Measurements from ENCODE around the gene NSF. TPM values are rescaled to one million over a fixed set of nuclear protein-coding genes. Genes with fewer than 3 reads are reported as not detected.
"Not testable (repeated sequence)": the region's sequence is repeated elsewhere in the genome, so short reads cannot be mapped to it uniquely, and the experiment has no call there.

NSF gene
- total RNA-seq, 4 donors from 2014 or later: 28.9 to 61.9 (median 45.7) TPM

GRCh38 chr17:46647251-46647650, 56.8 kb downstream of the NSF start:
- DNase-seq; H3K27ac ChIP-seq; H3K27me3 ChIP-seq; H3K4me1 ChIP-seq; H3K9me3 ChIP-seq; H3K4me3 ChIP-seq (replicated peaks in 1 of 3); H3K36me3 ChIP-seq; intact Hi-C loops (cut with DNase I): not testable (repeated sequence)
- no CpG with 5 or more reads among the region's 2 CpGs for WGBS, 2 donors

- H3K27me3 ChIP-seq; H3K27ac ChIP-seq; H3K9me3 ChIP-seq; DNase-seq; H3K36me3 ChIP-seq; intact Hi-C loops (cut with DNase I); H3K4me1 ChIP-seq; H3K4me3 ChIP-seq (replicated peaks in 1 of 3): not testable (repeated sequence)
- no CpG with 5 or more reads among the region's 2 CpGs for WGBS, 2 donors
These were observed 57.3 kb downstream of the NSF start for GRCh38 chr17:46647688-46648278.

- H3K4me3 ChIP-seq (replicated peaks in 1 of 3); H3K27ac ChIP-seq; H3K27me3 ChIP-seq; H3K4me1 ChIP-seq; intact Hi-C loops (cut with DNase I); H3K36me3 ChIP-seq; H3K9me3 ChIP-seq; DNase-seq: not testable (repeated sequence)
- WGBS, 2 donors: 95 to 98% methylated on average over 7 of the region's 7 CpGs
These were observed 58.8 kb downstream of the NSF start for GRCh38 chr17:46649246-46649645.

DNA sequence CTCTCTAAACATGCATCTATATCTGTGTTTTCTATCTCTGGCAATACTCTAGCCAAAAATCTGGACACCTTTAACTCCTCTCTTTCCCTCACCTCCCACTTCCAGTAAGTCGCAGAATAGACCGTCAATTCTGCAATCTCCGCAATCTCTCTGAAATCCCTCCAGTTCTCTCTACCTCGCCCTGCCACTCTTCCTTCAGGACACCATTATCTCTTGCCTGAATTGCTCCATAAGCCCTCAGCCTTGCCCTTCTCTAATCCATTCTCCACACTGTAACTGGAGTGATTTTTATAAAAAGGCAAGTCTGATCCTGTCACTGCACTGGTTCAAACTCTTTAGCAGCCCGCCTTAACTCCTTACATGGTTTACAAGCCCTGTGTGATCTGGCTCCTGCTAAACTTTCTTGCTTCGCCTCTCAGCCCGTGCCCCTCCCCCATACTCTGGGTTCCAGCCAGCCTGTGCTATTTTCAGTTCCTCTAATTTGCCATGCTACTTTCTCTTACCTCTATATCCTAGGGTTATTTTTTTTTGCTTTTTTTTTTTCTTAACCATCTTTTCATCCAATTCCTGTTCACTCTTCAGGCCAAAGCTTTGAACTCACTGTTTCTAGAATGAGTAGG, 61.7 kb downstream of the NSF start:
- H3K36me3 ChIP-seq; H3K27me3 ChIP-seq; H3K4me3 ChIP-seq (replicated peaks in 1 of 3); H3K27ac ChIP-seq; H3K4me1 ChIP-seq; DNase-seq; H3K9me3 ChIP-seq; intact Hi-C loops (cut with DNase I): not testable (repeated sequence)
- no CpG with 5 or more reads among the region's 7 CpGs for WGBS, 2 donors

DNA sequence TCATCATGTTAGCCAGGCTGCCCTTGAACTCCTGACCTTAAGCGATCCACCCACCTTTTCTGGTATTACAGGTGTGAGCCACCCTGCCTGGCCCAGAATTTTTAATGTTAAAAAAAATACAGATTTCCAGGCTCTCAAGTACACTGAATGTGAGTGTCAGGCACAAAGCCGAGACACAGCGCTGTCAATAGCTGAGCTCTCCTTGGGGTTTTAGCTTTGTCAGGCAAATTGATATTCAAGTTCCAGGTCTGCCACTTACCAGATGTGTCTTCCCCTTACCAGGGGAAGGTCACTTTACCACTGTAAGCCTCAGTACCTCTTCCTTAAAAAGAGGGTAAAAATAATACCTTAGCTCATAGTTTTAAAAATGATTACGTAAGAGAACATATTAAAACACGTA, 67.8 kb downstream of the NSF start:
- DNase-seq; intact Hi-C loops (cut with DNase I); H3K36me3 ChIP-seq; H3K4me3 ChIP-seq (replicated peaks in 1 of 3); H3K4me1 ChIP-seq; H3K27me3 ChIP-seq; H3K9me3 ChIP-seq; H3K27ac ChIP-seq: not testable (repeated sequence)
- WGBS, 2 donors: no CpG with 5 or more reads among the region's 5 CpGs

DNA sequence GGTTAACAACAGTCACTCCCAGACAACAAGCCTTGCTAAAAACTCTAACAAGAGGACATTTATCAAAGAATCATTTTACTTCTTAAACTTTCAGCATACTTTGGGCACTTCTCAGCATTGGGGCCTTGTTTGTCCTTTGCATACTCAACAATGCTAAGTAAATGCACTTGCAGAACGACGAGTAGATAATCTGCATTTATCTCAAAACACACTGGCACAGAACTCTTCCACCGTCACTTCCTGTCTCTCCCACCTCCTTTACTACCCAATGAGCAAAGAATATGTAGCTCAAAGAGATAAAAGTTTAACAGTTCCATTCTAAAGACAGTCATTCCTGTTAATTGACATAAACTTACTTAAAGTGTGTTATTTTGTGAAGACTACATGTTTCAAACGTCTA, 69.2 kb downstream of the NSF start:
- H3K27ac ChIP-seq; H3K4me1 ChIP-seq; intact Hi-C loops (cut with DNase I); H3K4me3 ChIP-seq (replicated peaks in 1 of 3); H3K27me3 ChIP-seq; H3K36me3 ChIP-seq; H3K9me3 ChIP-seq; DNase-seq: not testable (repeated sequence)
- WGBS, 2 donors: 83% methylated on average over 2 of the region's 4 CpGs; no CpG with 5 or more reads in 1 of the 2 donors

DNA sequence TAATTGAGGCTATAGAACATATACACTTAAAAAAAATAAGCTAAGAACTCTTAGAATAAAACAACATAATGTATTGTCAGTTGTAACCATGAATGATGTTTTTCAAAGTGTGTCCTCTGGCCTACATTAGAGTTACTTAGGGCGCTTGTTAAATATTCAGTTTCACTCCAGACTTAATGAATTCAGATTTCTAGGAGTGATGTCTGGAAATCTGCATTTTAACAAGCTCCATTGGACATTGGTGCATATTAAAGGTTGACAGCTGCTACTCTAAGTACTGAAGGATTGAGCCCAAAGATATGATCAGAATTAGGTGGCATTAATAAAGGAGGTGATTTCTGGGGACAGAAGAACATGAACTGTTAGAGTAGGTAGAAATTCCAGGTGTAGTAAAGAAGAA, 72.7 kb downstream of the NSF start:
- H3K9me3 ChIP-seq; intact Hi-C loops (cut with DNase I); H3K27me3 ChIP-seq; DNase-seq; H3K27ac ChIP-seq; H3K4me1 ChIP-seq; H3K36me3 ChIP-seq; H3K4me3 ChIP-seq (replicated peaks in 1 of 3): not testable (repeated sequence)
- no CpG with 5 or more reads among the region's 1 CpG for whole genome bisulfite sequencing, 2 donors

- H3K4me3 ChIP-seq (replicated peaks in 1 of 3); intact Hi-C loops (cut with DNase I); DNase-seq; H3K9me3 ChIP-seq; H3K4me1 ChIP-seq; H3K36me3 ChIP-seq; H3K27ac ChIP-seq; H3K27me3 ChIP-seq: not testable (repeated sequence)
- WGBS, 2 donors: no CpG with 5 or more reads among the region's 2 CpGs
These were observed 73.1 kb downstream of the NSF start for GRCh38 chr17:46663552-46663951.

DNA sequence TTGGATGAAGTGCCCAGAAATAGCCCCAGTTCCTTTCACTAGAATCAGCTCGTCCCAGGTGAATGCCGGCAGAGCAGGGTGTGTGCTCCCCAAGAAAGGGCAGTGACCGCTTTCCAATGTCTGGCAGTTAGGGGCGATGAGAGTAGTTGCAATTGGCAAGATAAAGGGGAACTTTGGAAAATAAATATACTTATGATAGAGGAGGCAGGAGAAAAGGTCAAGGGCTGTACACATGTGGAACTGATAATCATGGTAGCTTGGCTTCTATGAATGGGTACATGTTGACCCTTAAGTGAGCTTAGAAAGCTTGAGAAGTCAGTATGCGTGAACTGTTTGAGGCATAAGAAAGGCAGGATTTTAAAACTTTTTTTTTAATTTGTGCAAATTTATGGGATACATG, 75.5 kb downstream of the NSF start:
- 78 to 79% methylated on average over 4 of the region's 5 CpGs for WGBS, 2 donors

GRCh38 chr17:46670789-46671188, 80.3 kb downstream of the NSF start:
- intact Hi-C loops (cut with DNase I); DNase-seq; H3K9me3 ChIP-seq; H3K27ac ChIP-seq; H3K36me3 ChIP-seq; H3K27me3 ChIP-seq; H3K4me3 ChIP-seq (replicated peaks in 1 of 3); H3K4me1 ChIP-seq: not testable (repeated sequence)
- no CpG with 5 or more reads among the region's 4 CpGs for WGBS, 2 donors

More for the DNA sequence above, 75.5 kb downstream of the NSF start:
- H3K27me3 ChIP-seq; intact Hi-C loops (cut with DNase I); H3K27ac ChIP-seq; H3K36me3 ChIP-seq; H3K4me1 ChIP-seq; H3K4me3 ChIP-seq (replicated peaks in 1 of 3); H3K9me3 ChIP-seq: not testable (repeated sequence)
- peak; percentile 1 to 6 for DNase-seq

- H3K9me3 ChIP-seq; H3K4me1 ChIP-seq; H3K36me3 ChIP-seq; H3K27me3 ChIP-seq; intact Hi-C loops (cut with DNase I); DNase-seq; H3K27ac ChIP-seq; H3K4me3 ChIP-seq (replicated peaks in 1 of 3): not testable (repeated sequence)
- WGBS, 2 donors: no CpG with 5 or more reads among the region's 2 CpGs
These were observed 82.3 kb downstream of the NSF start for GRCh38 chr17:46672777-46673176.

DNA sequence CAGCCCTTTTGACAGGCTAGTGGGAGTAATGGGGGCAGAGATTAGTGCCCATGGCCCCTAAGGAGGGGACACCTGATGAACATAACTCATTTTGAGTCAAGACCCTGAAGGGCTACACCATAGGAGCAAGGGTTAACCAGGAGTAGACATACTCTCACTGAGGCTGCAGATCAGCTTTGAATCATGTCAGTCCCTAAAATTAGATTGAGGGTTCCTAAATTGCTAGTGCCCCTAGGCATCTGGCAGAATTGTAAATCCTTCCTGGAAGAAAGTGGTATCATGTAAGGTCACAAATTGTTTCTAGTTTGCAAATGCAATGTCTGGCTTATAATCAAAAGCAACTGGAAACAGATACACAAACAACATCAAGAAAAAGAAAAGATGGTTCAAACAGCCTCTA, 87.3 kb downstream of the NSF start:
- H3K4me3 ChIP-seq (replicated peaks in 1 of 3); H3K4me1 ChIP-seq; H3K27ac ChIP-seq; H3K27me3 ChIP-seq; H3K9me3 ChIP-seq; intact Hi-C loops (cut with DNase I); DNase-seq; H3K36me3 ChIP-seq: not testable (repeated sequence)

DNA sequence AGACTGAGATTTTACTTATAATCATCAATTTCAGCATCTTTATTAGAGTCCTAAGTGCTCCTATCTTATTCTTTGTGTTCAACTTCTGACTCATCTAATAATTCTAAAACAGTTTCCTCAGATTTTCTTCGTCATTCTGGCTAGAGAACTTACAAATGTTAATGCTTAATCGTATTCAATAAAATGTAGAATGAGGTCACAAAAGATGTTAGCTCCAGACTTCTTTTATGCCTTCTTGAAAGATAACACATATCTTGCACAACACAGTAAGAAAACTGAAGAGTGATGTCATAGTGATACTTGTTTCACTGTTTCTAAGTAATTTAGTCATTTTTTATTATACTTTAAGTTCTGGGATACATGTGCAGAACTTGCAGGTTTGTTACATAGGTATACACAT, 93.2 kb downstream of the NSF start:
- H3K27me3 ChIP-seq; H3K9me3 ChIP-seq; H3K4me1 ChIP-seq; H3K27ac ChIP-seq; intact Hi-C loops (cut with DNase I); H3K4me3 ChIP-seq (replicated peaks in 1 of 3); DNase-seq; H3K36me3 ChIP-seq: not testable (repeated sequence)
- WGBS, 2 donors: no CpG with 5 or more reads among the region's 2 CpGs
